22Rv1 (cell line): ENCODE data around the gene CTNND2.

Experiments
- CTCF ChIP-seq: fragments of 450-650 bp; IDR thresholded peaks from 2 replicates; pipeline ENCODE4 v1.5.1; 2017; ENCODE audit warnings: mild to moderate bottlenecking
- ZFX ChIP-seq: fragments of 450-650 bp; IDR thresholded peaks from 2 replicates; pipeline ENCODE4 v1.6.1; 2017; ENCODE audit warnings: antibody characterized with exemption, borderline replicate concordance

DNA sequence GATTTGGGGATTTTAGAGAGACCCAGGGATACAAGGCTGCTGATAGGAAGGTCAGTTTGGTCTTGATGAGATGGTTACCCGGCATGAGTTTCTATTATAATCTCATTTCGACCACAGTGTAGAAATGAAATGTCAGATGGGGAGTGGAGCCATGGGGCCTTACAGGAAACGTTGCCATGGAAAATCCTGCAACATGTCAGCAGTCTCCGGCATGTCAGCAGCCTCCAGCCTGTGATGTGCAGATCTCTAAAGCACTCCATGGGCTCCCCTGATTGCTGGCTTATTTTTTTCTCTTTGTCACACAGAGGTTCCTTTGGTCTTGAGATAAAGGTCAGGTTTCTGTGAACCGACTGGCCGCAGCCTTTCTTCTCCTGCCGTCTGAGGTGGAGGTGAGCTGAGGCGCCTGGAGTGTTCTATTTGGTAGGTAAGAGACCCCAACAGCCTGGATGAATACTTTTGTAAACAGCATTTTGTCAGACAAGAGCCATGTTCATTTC lies 934.5 kb downstream of the CTNND2 start:
- no peak for TF ChIP-seq CTCF
- no peak for TF ChIP-seq ZFX
